ENCODE results near the gene SCAMP3. TPM values are rescaled to one million over a fixed set of nuclear protein-coding genes. Genes with fewer than 3 reads are reported as not detected.
A peak's percentile ranks its signal among the peaks of the same experiment; 100 is the strongest.

SCAMP3 gene
- total and polyA plus RNA-seq, 4 donors = 14.9 to 47.0 (median 31.7) TPM

DNA sequence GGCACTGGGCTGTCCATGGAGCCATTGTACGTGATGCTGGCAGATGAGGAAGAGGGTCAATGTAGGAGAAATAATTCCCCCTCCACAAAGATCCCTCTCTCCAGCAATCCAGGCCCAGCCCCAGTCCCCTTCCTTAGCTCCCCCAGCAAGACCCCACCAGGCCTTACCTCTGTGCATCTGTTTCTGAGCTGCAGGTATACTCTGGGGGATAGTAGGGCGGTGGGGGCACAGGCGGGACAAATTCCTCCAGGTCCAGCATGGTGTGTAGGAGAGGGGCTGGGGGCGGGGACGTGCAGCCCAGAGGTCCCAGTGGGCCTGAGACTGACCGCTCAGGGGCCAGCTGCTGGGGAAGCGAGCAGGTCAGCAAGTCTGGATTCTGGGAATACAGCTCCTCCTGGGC, 10.6 kb downstream of the SCAMP3 start:
- Histone ChIP-seq H3K36me3 (ENCODE audit: control insufficient read depth in 4 of 4, insufficient read depth in 3 of 4, low read depth in 1 of 4, low read length in 3 of 4) (peaks cover 0 to 1% (median 0%) of the 10 kb centered on the region in 4 donors), H3K4me1 (ENCODE audit: control insufficient read depth in 4 of 4, insufficient read depth in 4 of 4, low read length in 3 of 4) (peaks cover 2 to 32% (median 22%) of the 10 kb centered on the region in 4 donors), H3K4me3 (ENCODE audit: low read depth in 1 of 3, low read length in 3 of 3) (no peak overlapping the region), H3K9me3 (ENCODE audit: control insufficient read depth in 4 of 4, low read length in 3 of 4) (no peaks in the 10 kb centered on the region), H3K27ac (ENCODE audit: low read depth in 1 of 2, low read length in 2 of 2) (no peak overlapping the region), H3K9ac (ENCODE audit: low read depth in 1 of 2, low read length in 2 of 2) (no peak overlapping the region), H3K27me3 (ENCODE audit: control insufficient read depth in 4 of 4, insufficient read depth in 4 of 4, low read length in 3 of 4) (no peaks in the 10 kb centered on the region)
- 93% methylated on average over 7 of the region's 7 CpGs for WGBS
- TF ChIP-seq SP1 (IDR thresholded peaks at IDR 0.05) (no peak), HNF4A (conservative IDR thresholded peaks at IDR 0.05) (no peak), TAF1 (conservative IDR thresholded peaks at IDR 0.05) (no peak), RAD21 (IDR thresholded peaks at IDR 0.05) (no peak), FOXA2 (IDR thresholded peaks at IDR 0.05) (no peak), GABPA (IDR thresholded peaks at IDR 0.05 in 1 of 2, conservative IDR thresholded peaks at IDR 0.05 in 1 of 2) (no peak), YY1 (IDR thresholded peaks at IDR 0.05) (no peak), NR2F2 (IDR thresholded peaks at IDR 0.05) (no peak), FOXA1 (IDR thresholded peaks at IDR 0.05) (no peak)
- TF ChIP-seq, protein P1, sequence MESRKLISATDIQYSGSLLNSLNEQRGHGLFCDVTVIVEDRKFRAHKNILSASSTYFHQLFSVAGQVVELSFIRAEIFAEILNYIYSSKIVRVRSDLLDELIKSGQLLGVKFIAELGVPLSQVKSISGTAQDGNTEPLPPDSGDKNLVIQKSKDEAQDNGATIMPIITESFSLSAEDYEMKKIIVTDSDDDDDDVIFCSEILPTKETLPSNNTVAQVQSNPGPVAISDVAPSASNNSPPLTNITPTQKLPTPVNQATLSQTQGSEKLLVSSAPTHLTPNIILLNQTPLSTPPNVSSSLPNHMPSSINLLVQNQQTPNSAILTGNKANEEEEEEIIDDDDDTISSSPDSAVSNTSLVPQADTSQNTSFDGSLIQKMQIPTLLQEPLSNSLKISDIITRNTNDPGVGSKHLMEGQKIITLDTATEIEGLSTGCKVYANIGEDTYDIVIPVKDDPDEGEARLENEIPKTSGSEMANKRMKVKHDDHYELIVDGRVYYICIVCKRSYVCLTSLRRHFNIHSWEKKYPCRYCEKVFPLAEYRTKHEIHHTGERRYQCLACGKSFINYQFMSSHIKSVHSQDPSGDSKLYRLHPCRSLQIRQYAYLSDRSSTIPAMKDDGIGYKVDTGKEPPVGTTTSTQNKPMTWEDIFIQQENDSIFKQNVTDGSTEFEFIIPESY (IDR thresholded peaks at IDR 0.05) = no peak
- TF ChIP-seq, protein P2, sequence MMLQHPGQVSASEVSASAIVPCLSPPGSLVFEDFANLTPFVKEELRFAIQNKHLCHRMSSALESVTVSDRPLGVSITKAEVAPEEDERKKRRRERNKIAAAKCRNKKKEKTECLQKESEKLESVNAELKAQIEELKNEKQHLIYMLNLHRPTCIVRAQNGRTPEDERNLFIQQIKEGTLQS (IDR thresholded peaks at IDR 0.05) = no peak
- TF ChIP-seq, protein P3, sequence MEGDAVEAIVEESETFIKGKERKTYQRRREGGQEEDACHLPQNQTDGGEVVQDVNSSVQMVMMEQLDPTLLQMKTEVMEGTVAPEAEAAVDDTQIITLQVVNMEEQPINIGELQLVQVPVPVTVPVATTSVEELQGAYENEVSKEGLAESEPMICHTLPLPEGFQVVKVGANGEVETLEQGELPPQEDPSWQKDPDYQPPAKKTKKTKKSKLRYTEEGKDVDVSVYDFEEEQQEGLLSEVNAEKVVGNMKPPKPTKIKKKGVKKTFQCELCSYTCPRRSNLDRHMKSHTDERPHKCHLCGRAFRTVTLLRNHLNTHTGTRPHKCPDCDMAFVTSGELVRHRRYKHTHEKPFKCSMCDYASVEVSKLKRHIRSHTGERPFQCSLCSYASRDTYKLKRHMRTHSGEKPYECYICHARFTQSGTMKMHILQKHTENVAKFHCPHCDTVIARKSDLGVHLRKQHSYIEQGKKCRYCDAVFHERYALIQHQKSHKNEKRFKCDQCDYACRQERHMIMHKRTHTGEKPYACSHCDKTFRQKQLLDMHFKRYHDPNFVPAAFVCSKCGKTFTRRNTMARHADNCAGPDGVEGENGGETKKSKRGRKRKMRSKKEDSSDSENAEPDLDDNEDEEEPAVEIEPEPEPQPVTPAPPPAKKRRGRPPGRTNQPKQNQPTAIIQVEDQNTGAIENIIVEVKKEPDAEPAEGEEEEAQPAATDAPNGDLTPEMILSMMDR (IDR thresholded peaks at IDR 0.05; ENCODE audit: low read depth, low read length, missing input control) = no peak
- no peak for DNase-seq (ENCODE audit: low spot score)

- Histone ChIP-seq H3K9ac (ENCODE audit: low read depth in 1 of 2, low read length in 2 of 2) (peak overlapping the region in 1 of 2 donors; percentile 53), H3K27ac (ENCODE audit: low read depth in 1 of 2, low read length in 2 of 2) (no peak overlapping the region), H3K9me3 (ENCODE audit: control insufficient read depth in 4 of 4, low read length in 3 of 4) (no peaks in the 10 kb centered on the region), H3K27me3 (ENCODE audit: control insufficient read depth in 4 of 4, insufficient read depth in 4 of 4, low read length in 3 of 4) (no peaks in the 10 kb centered on the region), H3K4me1 (ENCODE audit: control insufficient read depth in 4 of 4, insufficient read depth in 4 of 4, low read length in 3 of 4) (peaks cover under 1 to 26% (median 16%) of the 10 kb centered on the region in 4 donors), H3K4me3 (ENCODE audit: low read depth in 1 of 3, low read length in 3 of 3) (peak overlapping the region in 1 of 3 donors; percentile 3), H3K36me3 (ENCODE audit: control insufficient read depth in 4 of 4, insufficient read depth in 3 of 4, low read depth in 1 of 4, low read length in 3 of 4) (peaks cover 0 to 1% (median 0%) of the 10 kb centered on the region in 4 donors)
- 19% methylated on average over 23 of the region's 23 CpGs for WGBS
- peak; percentile 96 for DNase-seq (ENCODE audit: low spot score)
- TF ChIP-seq SP1 (IDR thresholded peaks at IDR 0.05) (peak; percentile 55), NR2F2 (IDR thresholded peaks at IDR 0.05) (peak; percentile 38), TAF1 (conservative IDR thresholded peaks at IDR 0.05) (no peak), GABPA (IDR thresholded peaks at IDR 0.05 in 1 of 2, conservative IDR thresholded peaks at IDR 0.05 in 1 of 2) (no peak), HNF4G (IDR thresholded peaks at IDR 0.05) (no peak), EGR1 (IDR thresholded peaks at IDR 0.05; ENCODE audit: low read depth in 2 of 2) (no peak), JUND (IDR thresholded peaks at IDR 0.05) (no peak), HNF4A (conservative IDR thresholded peaks at IDR 0.05) (peak; percentile 44 to 74), RXRA (IDR thresholded peaks at IDR 0.05) (peak in 1 of 2 donors; percentile 56), FOXA1 (IDR thresholded peaks at IDR 0.05) (no peak), YY1 (IDR thresholded peaks at IDR 0.05) (peak; percentile 59), RAD21 (IDR thresholded peaks at IDR 0.05) (peak; percentile 98 to 99)
- TF ChIP-seq, protein P1 (IDR thresholded peaks at IDR 0.05) = no peak
- TF ChIP-seq, protein P4, sequence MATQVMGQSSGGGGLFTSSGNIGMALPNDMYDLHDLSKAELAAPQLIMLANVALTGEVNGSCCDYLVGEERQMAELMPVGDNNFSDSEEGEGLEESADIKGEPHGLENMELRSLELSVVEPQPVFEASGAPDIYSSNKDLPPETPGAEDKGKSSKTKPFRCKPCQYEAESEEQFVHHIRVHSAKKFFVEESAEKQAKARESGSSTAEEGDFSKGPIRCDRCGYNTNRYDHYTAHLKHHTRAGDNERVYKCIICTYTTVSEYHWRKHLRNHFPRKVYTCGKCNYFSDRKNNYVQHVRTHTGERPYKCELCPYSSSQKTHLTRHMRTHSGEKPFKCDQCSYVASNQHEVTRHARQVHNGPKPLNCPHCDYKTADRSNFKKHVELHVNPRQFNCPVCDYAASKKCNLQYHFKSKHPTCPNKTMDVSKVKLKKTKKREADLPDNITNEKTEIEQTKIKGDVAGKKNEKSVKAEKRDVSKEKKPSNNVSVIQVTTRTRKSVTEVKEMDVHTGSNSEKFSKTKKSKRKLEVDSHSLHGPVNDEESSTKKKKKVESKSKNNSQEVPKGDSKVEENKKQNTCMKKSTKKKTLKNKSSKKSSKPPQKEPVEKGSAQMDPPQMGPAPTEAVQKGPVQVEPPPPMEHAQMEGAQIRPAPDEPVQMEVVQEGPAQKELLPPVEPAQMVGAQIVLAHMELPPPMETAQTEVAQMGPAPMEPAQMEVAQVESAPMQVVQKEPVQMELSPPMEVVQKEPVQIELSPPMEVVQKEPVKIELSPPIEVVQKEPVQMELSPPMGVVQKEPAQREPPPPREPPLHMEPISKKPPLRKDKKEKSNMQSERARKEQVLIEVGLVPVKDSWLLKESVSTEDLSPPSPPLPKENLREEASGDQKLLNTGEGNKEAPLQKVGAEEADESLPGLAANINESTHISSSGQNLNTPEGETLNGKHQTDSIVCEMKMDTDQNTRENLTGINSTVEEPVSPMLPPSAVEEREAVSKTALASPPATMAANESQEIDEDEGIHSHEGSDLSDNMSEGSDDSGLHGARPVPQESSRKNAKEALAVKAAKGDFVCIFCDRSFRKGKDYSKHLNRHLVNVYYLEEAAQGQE (IDR thresholded peaks at IDR 0.05) = no peak
- TF ChIP-seq, protein P3 (IDR thresholded peaks at IDR 0.05; ENCODE audit: low read depth, low read length, missing input control) = peak; percentile 99
- TF ChIP-seq, protein P2 (IDR thresholded peaks at IDR 0.05) = no peak
Measured at GRCh38 chr1:155250633-155251449, 11.3 kb downstream of the SCAMP3 start.
